ENCODE results near the gene CLMP.
"Not testable (repeated sequence)": the region's sequence is repeated elsewhere in the genome, so short reads cannot be mapped to it uniquely, and the experiment has no call there.

CLMP gene

GRCh38 chr11:123062158-123062891, 132.7 kb downstream of the CLMP start:
- DNase-seq (ENCODE audit: insufficient read length, low spot score): peak; percentile 95
- FAIRE-seq: peak; percentile 60

GRCh38 chr11:123061403-123062157, 133.5 kb downstream of the CLMP start, which contains the start of gene HSPA8:
Gene HSPA8 (minus strand): TSS chr11:123062136. CDS start chr11:123061324, 812 bp downstream.
- no peak for DNase-seq (ENCODE audit: insufficient read length, low spot score)
- FAIRE-seq: no peak

- DNase-seq (ENCODE audit: insufficient read length, low spot score): no peak
- no peak for FAIRE-seq
Observed at GRCh38 chr11:123060277-123061000, 134.6 kb downstream of the CLMP start.

- FAIRE-seq; DNase-seq (ENCODE audit: insufficient read length, low spot score): not testable (repeated sequence)
Observed at GRCh38 chr11:123059041-123059920, 135.8 kb downstream of the CLMP start.

GRCh38 chr11:123057661-123058305, 137.3 kb downstream of the CLMP start:
- FAIRE-seq: no peak
- DNase-seq (ENCODE audit: insufficient read length, low spot score): no peak

GRCh38 chr11:123056835-123057491, 138.1 kb downstream of the CLMP start:
- no peak for DNase-seq (ENCODE audit: insufficient read length, low spot score)
- FAIRE-seq: no peak

- FAIRE-seq (no peak), DNase-seq (ENCODE audit: insufficient read length, low spot score) (no peak)
Observed at GRCh38 chr11:123055191-123055901, 139.7 kb downstream of the CLMP start.

GRCh38 chr11:123054301-123055065, 140.6 kb downstream of the CLMP start:
- no peak for FAIRE-seq

GRCh38 chr11:123052901-123053721, 141.9 kb downstream of the CLMP start:
- FAIRE-seq: no peak

More at GRCh38 chr11:123054301-123055065, 140.6 kb downstream of the CLMP start:
- DNase-seq (ENCODE audit: insufficient read length, low spot score): peak; percentile 78

GRCh38 chr11:123051634-123052033, 143.4 kb downstream of the CLMP start:
- DNase-seq (ENCODE audit: insufficient read length, low spot score) (no peak), FAIRE-seq (no peak)

More at GRCh38 chr11:123052901-123053721, 141.9 kb downstream of the CLMP start:
- DNase-seq (ENCODE audit: insufficient read length, low spot score): no peak

GRCh38 chr11:123051146-123051545, 143.9 kb downstream of the CLMP start:
- FAIRE-seq: no peak
- DNase-seq (ENCODE audit: insufficient read length, low spot score): no peak

GRCh38 chr11:123047947-123048293, 147.1 kb downstream of the CLMP start:
- no peak for DNase-seq (ENCODE audit: insufficient read length, low spot score)
- FAIRE-seq: no peak

- FAIRE-seq (no peak), DNase-seq (ENCODE audit: insufficient read length, low spot score) (no peak)
Observed at GRCh38 chr11:123047266-123047946, 147.6 kb downstream of the CLMP start.

- DNase-seq (ENCODE audit: insufficient read length, low spot score): no peak
- FAIRE-seq: peak; percentile 44
Observed at GRCh38 chr11:123046473-123047259, 148.4 kb downstream of the CLMP start.

GRCh38 chr11:123045101-123045500, 149.9 kb downstream of the CLMP start:
- no peak for FAIRE-seq
- DNase-seq (ENCODE audit: insufficient read length, low spot score): no peak

- FAIRE-seq (no peak), DNase-seq (ENCODE audit: insufficient read length, low spot score) (no peak)
Observed at GRCh38 chr11:123041185-123041584, 153.9 kb downstream of the CLMP start.

All from HTR-8/SVneo (cell line).